IMR-90 (cell line): ENCODE measurements around the gene CHST6. TPM values are rescaled to one million over a fixed set of nuclear protein-coding genes. Genes with fewer than 3 reads are reported as not detected.

ENCODE experiments used
- ATAC-seq: fragments of 200-7000 bp; cut with Tn5 transposase; 2 replicates; pipeline ENCODE4 v1.9.1; 2020; ENCODE audit warnings: low read depth, mild to moderate bottlenecking, moderate library complexity
- BruUV-seq: library from RNA; stranded (reverse); fragments of 400-500 nt; replicated peaks from 2 replicates; lab custom pipeline; 2021; lab: Mats Ljungman, UMichigan
- CTCF ChIA-PET: fragments of 300-600 bp; formaldehyde crosslinking; extraction: SDS; loops from one replicate; lab custom pipeline; 2021; ENCODE audit warnings: antibody characterized with exemption; lab: Yijun Ruan, JAX
- POLR2A ChIA-PET: fragments of 300-600 bp; sonication (Branson Sonifier 250); formaldehyde crosslinking; loops from one replicate; lab custom pipeline; 2022; ENCODE audit warnings: antibody characterized with exemption; ENCODE audit not compliant: unreplicated experiment; lab: Charles Lee
- DNase-seq: peaks from one replicate; pipeline ENCODE4 v3.0.0; 2013
- H2AFZ ChIP-seq: replicated peaks from 2 replicates; pipeline ENCODE3; 2013; ENCODE audit warnings: low read length, mild to moderate bottlenecking; ENCODE audit not compliant: poor library complexity
- H2AK5ac ChIP-seq: 2 replicates; pipeline ENCODE4 v1.6.1; 2013; ENCODE audit warnings: low read depth, low read length, inconsistent platforms
- H2AK9ac ChIP-seq: replicated peaks from 2 replicates; pipeline ENCODE3; 2013; ENCODE audit warnings: mild to moderate bottlenecking, low read depth, low read length, moderate library complexity; ENCODE audit not compliant: poor library complexity
- H2BK120ac ChIP-seq: 2 replicates; pipeline ENCODE4 v1.6.1; 2013; ENCODE audit warnings: low read depth, low read length, inconsistent platforms
- H2BK15ac ChIP-seq: 3 replicates; pipeline ENCODE4 v1.6.1; 2013; ENCODE audit warnings: low read depth, low read length, inconsistent platforms
- H2BK20ac ChIP-seq: 2 replicates; pipeline ENCODE4 v1.6.1; 2013; ENCODE audit warnings: low read depth, mild to moderate bottlenecking, inconsistent platforms, low read length, moderate library complexity
- H2BK5ac ChIP-seq: 2 replicates; pipeline ENCODE4 v1.6.1; 2013; ENCODE audit warnings: mild to moderate bottlenecking, low read depth, low read length, inconsistent platforms; ENCODE audit not compliant: poor library complexity, severe bottlenecking
- H3K14ac ChIP-seq: replicated peaks from 2 replicates; pipeline ENCODE4 v1.6.1; 2013; ENCODE audit warnings: low read depth, low read length, inconsistent platforms
- H3K18ac ChIP-seq: 2 replicates; pipeline ENCODE4 v1.6.1; 2013; ENCODE audit warnings: low read depth, low read length, control low read depth
- H3K23ac ChIP-seq: 2 replicates; pipeline ENCODE4 v1.6.1; 2013; ENCODE audit warnings: low read depth, low read length, inconsistent platforms
- H3K27ac ChIP-seq: 2 replicates; pipeline ENCODE4 v1.5.1; 2013; ENCODE audit warnings: mild to moderate bottlenecking, control low read depth, low read length; ENCODE audit not compliant: insufficient read depth
- H3K27me3 ChIP-seq: 2 replicates; pipeline ENCODE4 v1.6.1; 2013; ENCODE audit warnings: low read length; ENCODE audit not compliant: control insufficient read depth, insufficient read depth
- H3K36me3 ChIP-seq: 2 replicates; pipeline ENCODE4 v1.6.1; 2013; ENCODE audit warnings: low read length, mixed read lengths; ENCODE audit not compliant: control insufficient read depth, insufficient read depth
- H3K4ac ChIP-seq: 2 replicates; pipeline ENCODE4 v1.6.1; 2013; ENCODE audit warnings: low read depth, low read length, inconsistent platforms
- H3K4me1 ChIP-seq: 2 replicates; pipeline ENCODE4 v1.6.1; 2013; ENCODE audit warnings: low read length, mixed read lengths; ENCODE audit not compliant: control insufficient read depth, insufficient read depth
- H3K4me2 ChIP-seq: 2 replicates; pipeline ENCODE4 v1.6.1; 2013; ENCODE audit warnings: low read depth, mild to moderate bottlenecking, control low read depth, low read length, moderate library complexity
- H3K4me3 ChIP-seq: 2 replicates; pipeline ENCODE4 v1.5.1; 2013; ENCODE audit warnings: low read depth, mild to moderate bottlenecking, control low read depth, low read length, moderate library complexity; ENCODE audit not compliant: insufficient read depth
- H3K56ac ChIP-seq: 2 replicates; pipeline ENCODE4 v1.6.1; 2013; ENCODE audit warnings: low read length, inconsistent platforms; ENCODE audit not compliant: insufficient read depth; ENCODE audit errors: extremely low read depth
- H3K79me1 ChIP-seq, 2 experiments: 2 replicates each; pipeline ENCODE4 v1.6.1; 2013; ENCODE audit warnings: low read length in 2 of 2, inconsistent platforms in 1 of 2, low read depth in 1 of 2
- H3K9ac ChIP-seq: 2 replicates; pipeline ENCODE4 v1.6.1; 2013; ENCODE audit warnings: low read depth, low read length, control low read depth
- H3K9me1 ChIP-seq: 2 replicates; pipeline ENCODE4 v1.6.1; 2013; ENCODE audit warnings: low read length, inconsistent platforms; ENCODE audit not compliant: insufficient read depth
- H3K9me3 ChIP-seq: 2 replicates; pipeline ENCODE4 v1.6.1; 2013; ENCODE audit warnings: low read length; ENCODE audit not compliant: control insufficient read depth, insufficient read depth
- H4K20me1 ChIP-seq: 2 replicates; pipeline ENCODE4 v1.6.1; 2013; ENCODE audit warnings: low read length, inconsistent platforms; ENCODE audit not compliant: insufficient read depth
- H4K5ac ChIP-seq: 2 replicates; pipeline ENCODE4 v1.6.1; 2013; ENCODE audit warnings: mild to moderate bottlenecking, low read depth, low read length, control low read depth
- H4K8ac ChIP-seq, 2 experiments: 2 replicates each; pipeline ENCODE4 v1.6.1; 2013; ENCODE audit warnings: low read depth in 2 of 2, low read length in 2 of 2, control low read depth in 1 of 2, inconsistent platforms in 1 of 2
- H4K91ac ChIP-seq: 2 replicates; pipeline ENCODE4 v1.6.1; 2013; ENCODE audit warnings: low read depth, low read length, inconsistent platforms; ENCODE audit not compliant: insufficient read depth
- BHLHE40 ChIP-seq: fragments of 150-350 bp; IDR thresholded peaks from 2 replicates; pipeline ENCODE4 v1.6.1; 2016; ENCODE audit warnings: mild to moderate bottlenecking, low read depth, low read length
- CEBPB ChIP-seq: IDR thresholded peaks from 2 replicates; pipeline ENCODE4 v1.6.1; 2012; ENCODE audit warnings: low read depth, low read length, improper control_type of control experiment
- ELK1 ChIP-seq: fragments of 150-350 bp; IDR thresholded peaks from 2 replicates; pipeline ENCODE4 v1.6.1; 2016; ENCODE audit warnings: low read depth, mild to moderate bottlenecking, low read length, moderate library complexity, borderline replicate concordance
- FOS ChIP-seq: fragments of 150-350 bp; IDR thresholded peaks from 2 replicates; pipeline ENCODE4 v1.6.1; 2016; ENCODE audit warnings: low read depth, low read length
- MAFK ChIP-seq: IDR thresholded peaks from 2 replicates; pipeline ENCODE4 v1.6.1; 2012; ENCODE audit warnings: low read depth, low read length, improper control_type of control experiment
- MAZ ChIP-seq: IDR thresholded peaks from 2 replicates; pipeline ENCODE4 v1.6.1; 2012; ENCODE audit warnings: low read depth, mild to moderate bottlenecking, low read length, improper control_type of control experiment, moderate library complexity, borderline replicate concordance
- MXI1 ChIP-seq: IDR thresholded peaks from 2 replicates; pipeline ENCODE4 v1.6.1; 2012; ENCODE audit warnings: low read depth, mild to moderate bottlenecking, low read length, moderate library complexity, borderline replicate concordance
- POLR2A ChIP-seq: IDR thresholded peaks from 2 replicates; pipeline ENCODE4 v1.6.1; 2012; ENCODE audit warnings: mild to moderate bottlenecking, low read depth, low read length
- RCOR1 ChIP-seq: IDR thresholded peaks from 2 replicates; pipeline ENCODE4 v1.6.1; 2012; ENCODE audit warnings: mild to moderate bottlenecking, low read length, improper control_type of control experiment; ENCODE audit not compliant: insufficient replicate concordance
- RFX5 ChIP-seq: IDR thresholded peaks from 2 replicates; pipeline ENCODE4 v1.8.0; 2012; ENCODE audit warnings: low read depth, mild to moderate bottlenecking, low read length, moderate library complexity
- WGBS, 2 experiments: methylation state at CpG; one replicate each; pipeline versions ENCODE4 v1.1.5 to v1.1.7; 2013; ENCODE audit warnings: missing lambda C conversion rate in 2 of 2; ENCODE audit not compliant: insufficient read length in 1 of 2; ENCODE audit errors: extremely low coverage in 2 of 2; 5-methylcytosine and 5-hydroxymethylcytosine counted together
- dilution Hi-C: fragments of 300-500 bp; cut with HindIII; formaldehyde crosslinking; loops from one replicate; pipeline ENCODE4 v1.14.3; 2018; ENCODE audit warnings: low sequenced_read_pairs; ENCODE audit not compliant: unreplicated experiment
- in situ Hi-C: fragments of 300-500 bp; cut with MboI; formaldehyde crosslinking; loops from 3 replicates; pipeline ENCODE4 v1.14.3; 2019; ENCODE audit warnings: low sequenced_read_pairs, inconsistent platforms, mixed read lengths
- intact Hi-C: fragments of 100-400 bp; cut with micrococcal nuclease; formaldehyde crosslinking; loops from 2 replicates; pipeline ENCODE4 v1.10.0; 2022
- polyA plus RNA-seq, 3 experiments: library from polyadenylated mRNA; depleted of rRNA; stranded (reverse); fragments of >200 nt; gene quantifications; 2 replicates each; pipeline ENCODE4 v1.2.3, GENCODE V29; 2012; ENCODE audit warnings: low replicate concordance in 1 of 3
- total RNA-seq: library from RNA; depleted of rRNA; stranded (reverse); fragments of >200 nt; gene quantifications from 2 replicates; pipeline ENCODE4 v1.2.3, GENCODE V29; 2012
- TF ChIP-seq, protein P1 (sequence below): fragments of 150-350 bp; IDR thresholded peaks from 2 replicates; pipeline ENCODE4 v1.6.1; 2017; ENCODE audit warnings: mild to moderate bottlenecking, antibody characterized with exemption, low read length, low read depth

CHST6 gene
- total and polyA plus RNA-seq, 2 of the 4 experiments (the other 2 are of a cell fraction) = under 0.01 to 0.12 TPM

DNA sequence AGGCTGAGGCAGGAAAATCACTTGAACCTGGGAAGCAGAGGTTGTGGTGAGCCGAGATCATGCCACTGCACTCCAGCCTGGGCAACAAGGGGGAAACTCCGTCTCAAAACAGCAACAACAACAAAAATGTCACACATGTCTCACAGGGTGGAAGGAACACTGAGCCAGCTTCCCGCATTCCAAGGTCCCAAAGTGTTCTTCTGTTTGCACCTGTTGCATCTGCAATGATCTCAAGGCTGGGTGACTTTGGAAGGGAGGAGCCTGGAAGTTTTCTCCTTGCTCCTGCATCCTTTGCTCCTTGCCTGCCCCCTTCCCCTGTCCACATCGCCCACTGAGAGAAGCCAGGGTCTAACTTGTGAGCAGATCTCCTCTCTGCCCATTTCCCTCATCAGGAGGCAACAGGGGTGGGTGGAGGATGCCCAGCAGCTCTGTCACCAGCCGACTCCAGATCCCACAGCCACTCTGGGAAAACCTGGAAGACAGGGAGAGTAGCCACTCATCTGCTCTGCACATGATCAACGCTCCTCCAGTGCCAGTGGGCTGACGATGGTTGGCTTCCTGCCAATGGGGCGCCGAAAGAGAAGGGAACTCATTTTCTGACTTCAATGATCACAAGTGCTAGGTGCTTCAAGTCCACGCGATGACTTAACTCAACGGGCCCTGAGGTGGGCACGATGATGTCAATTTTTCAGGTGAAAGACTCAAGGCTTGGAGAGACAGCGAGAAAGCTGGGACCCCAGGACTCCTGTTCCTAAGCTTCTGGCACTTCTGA is 12.6 kb downstream of the CHST6 start (continued):
- TF ChIP-seq MAZ = no peak

DNA sequence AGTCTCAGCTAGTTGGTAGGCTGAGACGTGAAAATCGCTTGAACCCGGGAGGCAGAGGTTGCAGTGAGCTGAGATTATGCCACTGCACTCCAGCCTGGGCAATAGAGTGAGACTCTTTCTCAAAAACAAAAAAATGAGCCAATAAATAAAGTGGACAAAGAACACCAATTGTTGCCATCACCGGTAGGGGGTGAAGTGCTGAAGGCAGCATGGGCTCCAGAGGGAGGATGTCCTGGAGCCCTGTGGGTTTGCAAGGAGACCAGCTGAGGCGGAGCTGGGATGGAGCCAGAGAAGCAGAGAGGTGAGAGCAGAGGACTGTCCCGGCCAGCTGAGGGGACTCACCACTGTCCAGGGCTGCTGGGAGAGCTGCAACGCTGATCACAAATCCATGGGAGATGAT is 13.8 kb downstream of the CHST6 start:
- no peaks in the 10 kb centered on the region for H3K36me3 ChIP-seq
- no peak overlapping the region for H3K56ac ChIP-seq
- H2AK9ac ChIP-seq = no peak overlapping the region
- WGBS, 2 experiments = 90% methylated on average over 2 of the region's 7 CpGs; no CpG with 5 or more reads in 1 of the 2 experiments
- ChIA-PET POLR2A (no interaction called here), CTCF (interaction anchor here (1.5 kb wide), 1 partner anchor 283 kb away, joined by 3 read pairs; no protein-coding TSS in a partner anchor)
- H3K9me1 ChIP-seq = no peaks in the 10 kb centered on the region
- H3K9ac ChIP-seq = no peak overlapping the region
- H3K27me3 ChIP-seq = peaks cover 20% of the 10 kb centered on the region
- intact Hi-C loops (no loop called here), in situ Hi-C loops (no loop called here), dilution Hi-C loops (no loop called here)
- no peak for DNase-seq
- TF ChIP-seq MXI1 (no peak), MAZ (no peak), FOS (no peak), RCOR1 (no peak), RFX5 (no peak), POLR2A (no peak), ELK1 (no peak), MAFK (no peak), BHLHE40 (no peak), CEBPB (no peak)
- TF ChIP-seq, protein P1, sequence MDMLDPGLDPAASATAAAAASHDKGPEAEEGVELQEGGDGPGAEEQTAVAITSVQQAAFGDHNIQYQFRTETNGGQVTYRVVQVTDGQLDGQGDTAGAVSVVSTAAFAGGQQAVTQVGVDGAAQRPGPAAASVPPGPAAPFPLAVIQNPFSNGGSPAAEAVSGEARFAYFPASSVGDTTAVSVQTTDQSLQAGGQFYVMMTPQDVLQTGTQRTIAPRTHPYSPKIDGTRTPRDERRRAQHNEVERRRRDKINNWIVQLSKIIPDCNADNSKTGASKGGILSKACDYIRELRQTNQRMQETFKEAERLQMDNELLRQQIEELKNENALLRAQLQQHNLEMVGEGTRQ = no peak
- no peak overlapping the region for H2BK15ac ChIP-seq
- H4K8ac ChIP-seq = no peak overlapping the region
- no peak overlapping the region for H3K18ac ChIP-seq
- H2AK5ac ChIP-seq = no peak overlapping the region
- no peak overlapping the region for H2AFZ ChIP-seq
- H3K4me3 ChIP-seq = no peak overlapping the region
- H3K23ac ChIP-seq = no peak overlapping the region
- H2BK20ac ChIP-seq = no peak overlapping the region
- no peak overlapping the region for H3K4ac ChIP-seq
- no peak overlapping the region for H4K5ac ChIP-seq
- no TSS peak for BruUV-seq
- no peak overlapping the region for H3K4me2 ChIP-seq
- no peaks in the 10 kb centered on the region for H4K20me1 ChIP-seq
- no peak overlapping the region for H2BK5ac ChIP-seq
- no peak overlapping the region for H2BK120ac ChIP-seq
- no peak overlapping the region for H3K14ac ChIP-seq
- H4K91ac ChIP-seq = no peak overlapping the region
- no peaks in the 10 kb centered on the region for H3K4me1 ChIP-seq
- H3K79me1 ChIP-seq = no peaks in the 10 kb centered on the region
- no peak for ATAC-seq
- no peaks in the 10 kb centered on the region for H3K9me3 ChIP-seq
- no peak overlapping the region for H3K27ac ChIP-seq
